Measurements from ENCODE around the gene RIMBP2.

The RIMBP2 gene

DNA sequence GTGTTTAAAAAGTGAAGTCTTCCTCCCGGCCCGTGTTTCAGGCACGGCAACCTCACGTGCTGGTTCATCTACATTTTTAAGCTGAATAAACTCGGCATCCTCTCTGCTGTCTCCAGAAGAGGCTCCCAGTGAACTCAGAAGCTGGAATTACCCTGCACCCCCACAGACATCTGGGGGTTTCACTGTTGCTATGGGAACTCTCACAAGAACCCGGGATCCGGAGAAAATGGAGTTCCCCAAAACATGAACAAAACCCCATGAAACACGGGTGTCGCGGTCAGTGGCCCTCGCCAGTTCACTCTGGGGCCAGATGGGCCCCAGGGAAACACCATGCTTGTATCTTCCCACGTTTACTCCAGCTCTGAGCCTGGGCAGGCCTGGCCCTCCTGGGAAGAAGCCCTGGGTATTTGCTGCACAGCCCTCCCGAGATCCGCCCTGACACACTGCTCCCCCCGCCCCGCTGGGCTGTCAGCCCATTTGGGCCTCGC, 234.7 kb downstream of the RIMBP2 start:
- DNase-seq (ENCODE audit: low read depth) = no peak

DNA sequence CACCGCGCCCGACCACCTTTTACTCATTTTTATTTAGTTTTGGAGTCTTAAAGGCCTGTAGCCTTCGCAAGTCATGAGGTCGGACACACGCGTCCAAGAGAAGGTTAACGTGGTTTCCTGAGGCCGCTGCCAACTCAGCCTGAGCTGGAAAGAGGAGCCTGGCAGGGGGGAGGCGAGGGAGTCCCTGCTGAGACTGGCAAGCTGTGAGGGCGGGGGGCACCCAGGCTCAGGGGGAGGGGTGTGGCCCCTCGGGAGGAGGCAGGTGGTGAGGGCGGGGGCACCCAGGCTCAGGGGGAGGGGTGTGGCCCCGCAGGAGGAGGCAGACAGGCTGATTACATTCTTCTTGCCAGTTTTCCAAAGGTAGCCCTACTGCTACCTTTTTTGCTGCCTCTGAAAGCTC, 235.2 kb downstream of the RIMBP2 start:
- no peak for DNase-seq (ENCODE audit: low read depth)

DNA sequence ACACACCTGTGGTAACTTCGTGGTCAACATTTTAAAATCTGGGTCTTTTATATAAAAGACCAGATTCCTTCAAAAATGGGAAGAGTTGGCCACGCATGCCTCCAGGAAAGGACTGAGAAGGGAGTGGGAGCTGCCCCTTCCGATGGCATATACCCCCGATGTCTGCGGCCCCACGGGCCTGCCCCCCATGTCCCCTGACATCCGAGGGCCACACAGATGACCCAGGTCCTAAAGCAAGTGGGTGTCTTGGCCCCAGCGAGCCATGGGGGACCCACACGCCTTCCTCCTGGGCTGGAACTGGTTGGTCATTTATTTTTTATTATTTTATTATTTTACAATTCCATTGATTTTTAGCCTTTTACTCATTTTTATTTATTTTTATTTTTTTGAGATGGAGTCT, 235.9 kb downstream of the RIMBP2 start:
- DNase-seq (ENCODE audit: low read depth) = no peak

DNA sequence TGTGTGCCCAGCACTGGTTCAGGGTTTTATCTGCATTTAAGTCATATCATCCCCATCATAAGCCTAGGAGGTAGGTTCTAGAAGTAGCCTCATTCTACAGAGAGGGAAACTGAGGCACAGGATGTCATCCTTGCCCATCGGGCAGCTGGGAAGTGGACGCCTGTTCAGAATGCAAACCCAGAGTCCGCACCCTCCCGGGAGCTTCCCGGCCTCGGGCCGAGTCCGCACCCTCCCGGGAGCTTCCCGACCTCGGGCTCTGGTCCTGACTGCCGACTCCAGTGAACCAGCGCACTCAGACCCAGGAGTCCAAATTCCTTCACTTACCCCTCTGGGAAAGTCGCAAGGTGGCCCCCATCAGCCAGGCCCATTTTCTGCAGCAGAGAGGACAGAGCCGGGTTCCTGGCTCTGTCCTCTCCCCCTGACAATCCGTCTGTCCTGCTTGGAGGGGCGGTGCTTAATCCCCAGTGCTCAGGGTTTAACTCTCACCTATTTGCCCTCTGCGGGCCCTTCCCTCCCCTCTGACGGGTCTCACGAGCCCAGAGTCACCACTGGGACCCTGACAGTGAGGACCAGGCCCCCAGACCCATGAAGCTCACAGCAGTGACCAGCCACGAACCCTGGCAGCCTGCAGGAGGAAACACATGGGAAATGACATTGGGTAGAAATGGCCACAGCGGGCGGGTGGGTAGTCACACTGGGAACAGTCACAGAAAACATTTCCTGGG, 236.5 kb downstream of the RIMBP2 start:
- DNase-seq (ENCODE audit: low read depth) = no peak

DNA sequence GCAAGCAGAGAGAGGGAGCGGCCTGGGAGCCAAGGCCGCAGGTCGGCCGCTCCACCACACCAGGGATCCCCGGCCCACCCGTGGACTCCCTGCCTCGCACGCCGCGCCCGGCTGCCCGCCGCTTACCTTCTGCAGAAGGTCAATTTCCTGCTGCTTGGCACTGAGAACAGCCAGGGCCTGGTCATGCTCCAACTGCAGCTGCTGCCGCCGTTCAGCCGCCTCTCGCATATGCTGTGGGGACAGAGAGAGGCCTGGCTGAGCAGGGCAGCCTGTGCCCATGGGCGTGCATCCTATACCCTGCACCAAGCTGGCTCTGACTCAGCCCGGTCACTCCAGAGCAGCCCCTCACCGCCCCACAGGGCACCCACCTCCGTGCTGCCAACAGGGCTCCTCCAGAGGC, 237.3 kb downstream of the RIMBP2 start:
- DNase-seq (ENCODE audit: low read depth) = no peak

DNA sequence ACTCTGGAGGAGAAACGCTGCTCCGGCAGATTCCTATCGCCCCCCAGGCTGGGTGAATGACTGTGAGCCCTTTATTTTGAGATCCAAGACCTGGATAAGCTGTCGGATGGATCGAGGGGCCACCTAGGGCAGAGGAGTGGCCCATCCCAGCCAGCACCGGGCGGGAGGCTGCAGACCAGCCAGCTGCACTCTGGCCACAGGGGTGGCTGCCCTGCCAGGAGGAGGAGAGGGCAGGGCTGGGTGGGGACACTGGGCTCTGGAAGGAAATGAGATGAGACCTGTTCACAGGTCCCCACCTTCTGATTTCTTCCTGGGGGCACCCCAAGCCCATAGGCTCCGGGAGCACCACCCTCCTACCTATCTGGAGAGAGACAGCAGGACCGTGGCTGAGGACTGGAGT, 238.4 kb downstream of the RIMBP2 start:
- no peak for DNase-seq (ENCODE audit: low read depth)

DNA sequence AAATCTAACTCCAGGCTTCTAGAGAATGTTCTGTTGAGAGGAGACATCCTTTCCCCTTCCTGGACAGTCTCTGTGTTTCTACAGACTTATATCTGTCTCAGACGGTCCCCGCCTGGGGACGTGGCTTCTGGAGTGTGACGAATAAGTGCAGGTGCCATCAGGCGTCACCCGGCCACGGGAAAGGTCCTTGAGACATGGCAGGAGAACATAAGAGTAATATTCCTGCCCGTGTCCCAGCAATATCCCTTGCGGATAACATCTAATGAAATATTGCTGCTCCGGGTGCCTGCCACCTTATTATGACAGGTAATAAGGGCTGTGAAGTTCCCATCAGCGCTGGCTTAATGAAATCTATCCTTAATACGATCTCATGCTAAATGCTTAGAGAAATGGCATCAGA, 238.8 kb downstream of the RIMBP2 start:
- DNase-seq (ENCODE audit: low read depth) = no peak

DNA sequence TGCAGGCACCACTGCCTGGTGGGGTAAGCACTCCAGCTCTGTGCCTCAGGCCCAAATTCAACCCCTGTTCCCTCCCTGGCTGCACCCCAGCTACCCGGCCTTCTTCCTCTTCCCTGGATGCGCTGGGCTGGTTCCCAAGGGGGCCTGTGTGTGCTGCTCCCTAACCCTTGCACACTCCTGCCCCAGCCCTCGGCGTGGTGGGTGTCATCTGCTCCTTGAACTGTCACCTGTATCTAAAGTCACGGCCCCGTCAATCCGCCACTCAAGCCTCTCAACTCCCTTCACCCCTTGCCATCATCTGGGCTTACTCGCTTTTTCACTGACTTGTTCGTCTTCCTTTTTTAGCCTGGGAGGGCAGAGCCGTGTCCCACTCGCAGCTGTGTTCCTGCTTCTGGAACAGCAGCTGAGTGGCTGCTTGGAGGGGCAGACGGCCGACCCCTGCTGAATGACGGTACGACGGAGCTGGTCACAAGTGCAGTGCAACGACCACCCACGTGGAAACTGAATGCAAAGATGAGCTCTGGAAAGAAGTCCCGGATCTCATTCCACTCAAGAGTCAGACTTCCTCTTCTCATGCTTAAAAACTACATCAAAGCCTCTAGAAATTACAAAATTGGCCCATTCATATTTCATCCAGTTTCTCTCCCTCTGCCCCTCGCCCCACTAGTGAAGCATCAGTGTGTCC, 239.5 kb downstream of the RIMBP2 start:
- no peak for DNase-seq (ENCODE audit: low read depth)

DNA sequence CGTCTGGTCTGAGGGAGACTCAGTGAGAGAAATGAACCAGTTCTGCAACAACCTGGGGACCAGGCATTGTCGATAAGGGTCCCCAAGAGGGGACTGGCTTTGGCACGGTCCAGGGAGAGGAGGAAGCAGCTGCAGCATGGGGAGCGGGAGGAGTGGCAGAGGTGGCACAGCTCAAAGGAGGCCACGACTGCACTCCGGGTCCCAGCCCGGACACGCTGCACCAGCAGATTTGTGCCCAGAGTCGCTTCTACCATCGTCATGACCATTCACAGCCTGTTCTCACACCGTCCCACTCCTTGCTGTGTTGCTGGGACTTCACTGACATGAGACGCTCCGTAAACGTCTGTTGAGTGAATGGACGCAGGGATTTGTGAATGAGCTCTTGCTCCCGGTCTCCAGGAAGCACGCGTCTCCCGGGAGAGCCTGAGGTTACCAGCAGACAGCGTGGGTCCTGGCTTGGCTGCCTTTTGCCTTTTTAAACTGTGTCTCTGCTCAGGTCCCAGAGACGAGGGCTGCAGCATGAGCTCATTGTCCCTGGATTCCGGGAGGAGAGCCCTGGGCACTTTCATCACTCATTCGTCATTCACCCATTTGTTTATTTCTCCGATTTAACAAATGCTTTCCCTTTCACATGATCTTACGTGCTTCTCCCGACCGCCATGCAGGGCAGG, 241.4 kb downstream of the RIMBP2 start:
- no peak for DNase-seq (ENCODE audit: low read depth)

DNA sequence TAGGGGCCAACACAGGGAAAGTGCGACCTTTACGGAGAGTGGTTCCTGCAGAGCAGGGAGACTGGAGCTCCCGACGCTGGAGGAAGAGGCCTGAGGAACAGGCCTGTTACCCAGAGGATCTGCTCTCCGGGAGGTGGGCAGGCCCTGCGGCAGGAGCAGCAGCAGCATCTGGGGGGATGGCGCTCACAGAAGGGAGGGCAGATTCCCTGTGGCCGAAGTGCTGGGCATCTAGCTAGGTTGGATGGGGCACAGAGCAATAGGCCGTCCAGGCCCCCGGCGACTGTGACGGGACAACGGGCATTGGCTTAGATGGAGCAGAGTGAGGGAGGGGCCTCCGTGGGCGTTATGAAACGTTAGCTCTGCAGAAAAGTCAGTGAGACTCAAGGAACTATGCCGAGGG, 242.8 kb downstream of the RIMBP2 start:
- DNase-seq (ENCODE audit: low read depth) = no peak

DNA sequence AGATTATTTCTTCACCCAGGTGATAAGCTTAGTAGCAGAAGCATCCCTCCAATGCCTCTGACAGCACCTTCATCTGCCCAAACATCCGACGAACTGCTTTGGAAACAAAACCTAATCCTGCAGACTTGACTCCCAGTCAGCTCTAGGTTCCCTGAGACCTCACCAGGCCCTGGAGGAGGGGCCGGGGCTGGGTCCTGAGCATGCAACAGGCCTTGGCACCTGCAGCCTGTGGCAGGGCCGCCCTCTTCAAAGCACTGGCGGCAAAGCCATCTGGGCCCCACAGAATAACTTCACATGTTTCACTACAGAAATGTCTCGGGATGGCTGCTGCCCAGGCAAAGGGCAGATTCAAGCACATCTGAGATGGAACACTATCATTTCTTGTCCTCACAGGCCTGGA, 245.1 kb downstream of the RIMBP2 start:
- no peak for DNase-seq (ENCODE audit: low read depth)

DNA sequence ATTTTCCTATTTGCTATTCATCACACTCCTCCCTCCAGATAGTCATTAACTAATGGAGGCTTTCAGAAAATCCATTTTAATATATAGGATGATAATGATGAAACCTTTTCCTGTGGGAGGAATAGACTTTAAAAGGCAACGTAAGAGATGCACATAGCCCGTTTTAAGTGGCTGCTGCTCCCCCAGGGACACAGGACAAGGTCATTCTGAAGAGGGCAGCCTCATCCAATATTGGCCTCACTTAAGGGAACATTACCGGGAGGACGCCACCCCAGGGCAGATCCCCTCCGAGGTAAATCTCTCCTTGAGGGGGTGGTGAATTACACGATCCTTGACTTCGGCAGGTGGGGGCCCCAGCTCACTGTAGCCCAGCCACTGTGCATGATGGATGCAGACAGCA, 246.5 kb downstream of the RIMBP2 start:
- no peak for DNase-seq (ENCODE audit: low read depth)

DNA sequence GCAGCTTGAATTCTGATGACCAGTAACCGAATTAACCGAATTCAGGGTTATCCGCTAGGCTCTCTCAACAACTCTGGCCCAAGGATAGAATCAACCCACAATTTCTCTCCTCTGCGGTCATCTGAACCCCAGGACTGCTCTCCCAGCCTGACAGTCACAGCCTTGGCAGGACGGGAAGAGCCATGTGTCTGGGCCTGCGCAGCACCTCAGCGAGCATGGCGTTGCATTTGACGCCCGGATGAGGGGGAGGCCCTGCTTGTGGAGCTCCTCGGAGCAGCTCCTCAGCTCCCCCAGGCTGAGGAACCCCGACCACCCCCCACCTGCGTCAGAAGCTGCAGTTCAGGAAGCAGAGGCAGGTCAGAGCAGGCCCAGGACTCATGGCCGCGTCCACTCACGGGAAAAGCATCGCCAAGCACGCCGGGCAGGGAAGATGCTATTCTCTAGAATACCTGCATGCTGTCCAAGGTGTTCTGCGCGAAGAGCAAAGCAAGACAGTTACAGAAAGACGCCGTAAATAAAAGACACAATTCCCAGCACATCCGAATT, 247.3 kb downstream of the RIMBP2 start:
- DNase-seq (ENCODE audit: low read depth) = no peak

DNA sequence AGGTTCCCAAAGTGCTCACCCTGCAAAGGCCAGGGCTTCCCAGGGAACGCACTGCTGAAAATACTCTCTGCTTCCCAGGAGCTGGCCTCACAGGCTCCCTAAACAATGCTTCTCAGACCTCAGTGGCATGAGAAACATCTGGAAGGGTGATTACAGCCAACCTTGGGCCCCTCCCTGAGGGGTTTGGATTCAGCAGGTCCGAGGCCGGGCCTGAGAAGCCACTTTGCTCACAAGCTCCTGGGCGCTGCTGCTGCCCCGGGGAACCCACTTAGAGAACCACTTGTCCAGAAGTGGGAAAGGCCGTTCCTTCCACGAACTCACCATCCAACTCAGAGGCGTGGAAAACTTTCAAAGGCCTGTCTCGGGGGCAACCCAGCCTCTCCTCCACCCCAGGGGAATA, 247.9 kb downstream of the RIMBP2 start:
- DNase-seq (ENCODE audit: low read depth) = no peak

DNA sequence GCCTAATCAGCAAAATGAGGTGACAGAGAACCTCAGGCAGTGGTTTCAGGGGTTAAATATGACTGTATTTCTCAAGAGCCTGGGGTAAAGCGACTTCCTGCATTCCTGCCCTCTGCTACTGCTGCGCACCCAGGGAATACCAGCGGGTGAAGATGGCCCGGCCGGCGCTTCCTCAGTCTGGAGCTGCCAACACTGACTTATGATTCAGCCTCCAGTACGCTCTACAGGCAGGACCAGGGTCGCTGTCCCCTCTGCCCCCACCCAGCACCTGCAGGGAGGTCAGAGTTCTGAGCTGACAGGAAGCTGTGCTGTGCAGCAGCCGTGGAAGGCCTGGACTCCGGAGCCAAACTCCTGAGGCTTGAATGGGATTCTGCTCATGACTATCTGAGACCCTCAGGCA, 250.5 kb downstream of the RIMBP2 start:
- DNase-seq (ENCODE audit: low read depth) = no peak

DNA sequence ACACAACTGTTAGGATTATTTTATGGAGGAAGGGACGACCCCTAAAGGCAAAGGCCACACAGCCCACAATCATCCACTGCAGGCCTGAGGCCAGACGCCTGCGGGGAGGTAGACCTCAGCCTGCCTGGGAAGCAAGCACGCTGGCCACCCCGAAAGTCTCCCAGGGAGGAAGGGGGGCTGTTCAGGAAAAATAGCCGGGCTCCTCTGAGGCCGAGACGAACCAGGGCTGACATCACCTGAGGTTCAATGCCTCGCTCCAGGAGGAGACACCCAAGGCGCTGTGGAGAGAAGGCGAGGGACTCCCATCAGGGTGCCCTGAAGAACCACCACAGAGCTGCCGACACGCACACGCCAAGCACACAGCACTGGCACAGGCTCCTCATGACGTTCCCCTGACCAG, 251.1 kb downstream of the RIMBP2 start:
- no peak for DNase-seq (ENCODE audit: low read depth)

DNA sequence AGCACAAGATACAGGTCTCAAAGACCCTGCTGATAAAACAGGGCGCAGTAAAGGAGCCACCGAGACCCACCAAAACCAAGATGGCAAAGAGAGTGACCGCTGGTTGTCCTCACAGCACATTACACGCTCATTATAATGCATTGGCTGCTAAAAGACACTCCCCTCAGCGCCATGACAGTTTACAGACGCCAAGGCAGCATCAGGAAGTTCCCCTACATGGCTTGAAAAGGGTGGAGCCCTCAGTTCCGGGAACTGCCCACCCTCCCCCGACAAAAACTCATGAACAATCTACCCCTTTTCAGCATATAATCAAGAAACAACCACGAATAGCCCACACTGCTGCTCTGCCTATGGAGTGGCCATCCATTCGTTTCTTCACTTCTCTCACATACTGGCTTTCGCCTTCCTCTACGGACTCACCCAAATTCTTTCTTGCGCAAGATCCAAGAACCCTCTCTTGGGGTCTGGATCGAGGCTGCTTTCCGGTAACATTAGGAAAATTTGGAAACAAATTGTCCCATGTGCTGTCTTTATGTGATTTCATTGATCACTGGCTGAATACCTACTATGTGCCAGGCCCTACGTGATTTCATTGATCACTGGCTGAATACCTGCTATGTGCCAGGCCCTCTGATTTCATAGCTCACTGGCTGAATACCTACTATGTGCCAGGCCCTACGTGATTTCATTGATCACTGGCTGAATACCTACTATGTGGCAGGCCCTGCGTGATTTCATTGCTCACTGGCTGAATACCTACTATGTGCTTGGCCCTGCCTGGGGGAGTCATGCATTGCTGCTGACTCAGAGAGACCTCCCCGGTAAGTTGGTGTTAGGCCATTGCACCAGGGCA, 252.1 kb downstream of the RIMBP2 start:
- DNase-seq (ENCODE audit: low read depth) = no peak

DNA sequence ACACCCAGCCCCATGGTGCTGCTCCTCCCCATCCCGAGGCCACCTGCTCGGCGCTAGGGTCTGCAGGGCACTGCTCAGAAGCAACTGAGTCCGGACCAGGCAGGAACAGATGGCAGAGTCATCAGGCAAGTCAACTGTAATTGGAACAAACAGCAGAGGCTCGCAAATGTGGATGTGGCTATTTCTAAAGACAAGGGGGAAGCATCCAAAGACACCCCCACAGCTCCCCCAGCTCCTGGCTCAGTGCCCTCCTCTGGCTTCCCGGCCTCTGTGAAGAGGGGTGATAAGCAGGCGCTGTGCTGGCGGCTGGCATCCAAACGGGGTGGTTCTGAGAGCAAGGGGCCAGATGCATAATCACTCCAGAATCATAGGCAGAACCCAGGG, 252.8 kb downstream of the RIMBP2 start:
- no peak for DNase-seq (ENCODE audit: low read depth)

DNA sequence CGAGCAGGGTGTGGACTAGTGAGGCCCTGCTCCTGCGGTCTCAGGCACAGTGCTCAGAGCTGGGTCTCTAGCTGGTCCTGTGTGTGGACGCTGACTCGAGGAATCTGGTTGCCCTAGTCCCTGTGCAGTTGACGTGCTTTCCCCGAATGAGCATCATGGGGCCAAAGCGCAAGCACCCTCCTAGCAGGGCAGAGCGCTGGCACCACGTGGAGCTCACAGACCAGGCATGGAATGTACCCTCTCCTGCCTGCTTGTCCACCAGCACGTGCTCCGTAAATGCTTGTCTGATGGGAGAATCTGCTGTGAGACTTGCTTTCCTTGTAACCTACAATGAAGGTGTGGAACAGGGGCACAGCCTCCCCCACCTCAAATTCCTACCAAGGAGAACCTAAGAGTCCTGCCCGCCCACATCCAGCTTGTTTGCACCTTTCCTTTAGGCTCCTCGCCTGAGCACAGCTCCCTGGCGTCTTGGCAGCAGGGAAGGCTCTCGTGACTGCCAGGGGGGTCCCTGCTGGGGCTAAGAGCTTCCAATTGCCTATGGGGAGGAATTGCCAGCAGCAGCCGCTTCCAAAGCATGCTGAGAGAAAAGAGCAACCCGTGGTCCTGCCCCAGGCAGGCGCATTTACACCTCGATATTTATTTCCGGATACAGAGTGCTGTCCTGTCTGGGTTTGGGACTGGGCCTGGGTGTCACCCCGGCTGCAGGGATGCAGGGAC, 253.4 kb downstream of the RIMBP2 start:
- no peak for DNase-seq (ENCODE audit: low read depth)

DNA sequence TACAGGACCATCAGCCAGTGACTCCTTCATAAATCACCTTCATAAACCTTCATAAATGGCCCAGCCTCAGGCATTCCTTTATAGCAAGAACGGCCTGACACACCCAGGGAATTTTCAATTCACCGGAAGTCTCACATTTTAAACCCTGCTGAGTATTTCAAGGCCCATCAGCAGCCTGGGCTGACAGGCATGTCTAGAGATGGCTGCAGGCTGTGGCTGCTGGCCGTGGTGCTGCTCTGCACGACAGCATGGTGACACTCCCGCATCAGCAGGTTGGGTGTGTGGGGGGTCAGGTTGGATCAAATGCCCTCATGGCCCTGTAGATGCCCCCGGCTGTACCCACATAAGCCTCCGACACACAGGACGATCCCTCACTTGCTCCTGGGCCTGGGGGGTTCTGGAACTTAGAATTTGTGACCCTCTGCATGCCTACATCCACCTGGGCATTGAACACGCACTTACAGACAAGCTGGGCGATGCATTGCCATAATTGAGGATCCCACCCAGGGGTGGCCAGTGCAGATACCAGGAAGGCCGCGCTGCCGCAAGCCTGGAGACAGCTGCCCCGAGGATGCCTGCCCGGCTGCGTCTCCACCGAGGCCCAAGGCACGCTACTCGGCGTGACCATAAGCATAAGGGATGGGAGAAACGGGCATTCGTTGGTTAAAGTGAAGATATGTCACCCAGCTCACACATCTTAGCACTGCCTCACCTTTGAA, 254.1 kb downstream of the RIMBP2 start:
- no peak for DNase-seq (ENCODE audit: low read depth)

DNA sequence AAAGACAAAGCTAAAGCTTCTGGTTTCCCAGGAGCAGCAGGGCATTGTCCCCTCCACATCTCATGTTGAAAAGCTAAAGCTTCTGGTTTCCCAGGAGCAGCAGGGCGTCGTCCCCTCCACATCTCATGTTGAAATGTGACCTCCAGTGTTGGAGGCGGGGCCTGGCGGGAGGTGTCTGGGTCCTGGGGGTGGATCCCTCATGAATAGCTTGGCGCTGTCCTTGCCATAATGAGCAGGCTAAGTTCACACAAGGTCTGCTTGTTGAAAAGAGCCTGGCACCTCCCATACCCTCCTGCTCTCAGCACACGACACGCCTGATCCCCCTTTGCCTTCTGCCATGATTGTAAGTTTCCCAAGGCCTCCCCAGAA, 254.7 kb downstream of the RIMBP2 start:
- DNase-seq (ENCODE audit: low read depth) = no peak
